ENCODE data around the gene BIN1.

The BIN1 gene

DNA sequence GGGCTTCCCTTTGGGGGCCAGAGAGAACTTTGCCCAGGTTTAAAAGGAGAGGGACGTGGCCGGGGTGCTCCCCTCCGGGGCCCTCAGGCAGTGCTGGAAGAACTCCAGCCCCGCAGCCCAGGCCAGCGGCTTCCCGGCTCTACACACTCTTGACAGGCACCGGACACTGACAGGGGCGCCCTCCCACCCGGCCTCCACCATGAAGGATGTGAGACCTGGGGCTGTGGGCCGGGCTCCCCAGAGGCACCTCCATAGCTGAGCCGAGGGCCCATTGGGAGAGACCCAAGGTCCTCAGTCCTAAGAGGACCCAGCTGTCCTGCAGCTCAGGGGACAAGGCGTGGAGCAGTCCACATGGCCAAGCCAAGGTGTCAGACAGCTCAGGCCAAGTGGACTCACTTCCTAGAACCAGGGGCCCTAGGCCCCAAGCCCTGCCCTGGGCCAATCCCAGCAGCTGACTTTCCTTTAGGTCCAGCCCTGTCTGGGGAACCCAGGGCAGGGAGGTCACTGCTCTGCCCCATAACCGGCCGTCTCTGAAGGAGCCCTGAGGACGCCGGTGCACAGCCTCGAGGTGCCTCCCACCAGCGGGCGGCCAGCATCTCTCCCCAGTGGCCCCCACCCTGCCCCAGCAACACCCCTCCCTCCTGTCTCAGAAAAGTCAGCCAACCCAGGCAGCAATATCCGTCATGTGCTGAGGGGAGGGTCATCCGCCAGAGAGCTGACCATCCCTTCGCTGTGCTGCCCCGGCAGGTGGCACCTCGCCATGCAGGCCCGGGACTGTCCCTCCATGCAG lies 51.8 kb downstream of the BIN1 start:
- DNase-seq = no peak

GRCh38 chr2:127054604-127054930 lies 52.4 kb downstream of the BIN1 start:
- no peak for DNase-seq

- peak; percentile 31 for DNase-seq
These were observed 53.0 kb downstream of the BIN1 start for GRCh38 chr2:127053731-127054603.

DNA sequence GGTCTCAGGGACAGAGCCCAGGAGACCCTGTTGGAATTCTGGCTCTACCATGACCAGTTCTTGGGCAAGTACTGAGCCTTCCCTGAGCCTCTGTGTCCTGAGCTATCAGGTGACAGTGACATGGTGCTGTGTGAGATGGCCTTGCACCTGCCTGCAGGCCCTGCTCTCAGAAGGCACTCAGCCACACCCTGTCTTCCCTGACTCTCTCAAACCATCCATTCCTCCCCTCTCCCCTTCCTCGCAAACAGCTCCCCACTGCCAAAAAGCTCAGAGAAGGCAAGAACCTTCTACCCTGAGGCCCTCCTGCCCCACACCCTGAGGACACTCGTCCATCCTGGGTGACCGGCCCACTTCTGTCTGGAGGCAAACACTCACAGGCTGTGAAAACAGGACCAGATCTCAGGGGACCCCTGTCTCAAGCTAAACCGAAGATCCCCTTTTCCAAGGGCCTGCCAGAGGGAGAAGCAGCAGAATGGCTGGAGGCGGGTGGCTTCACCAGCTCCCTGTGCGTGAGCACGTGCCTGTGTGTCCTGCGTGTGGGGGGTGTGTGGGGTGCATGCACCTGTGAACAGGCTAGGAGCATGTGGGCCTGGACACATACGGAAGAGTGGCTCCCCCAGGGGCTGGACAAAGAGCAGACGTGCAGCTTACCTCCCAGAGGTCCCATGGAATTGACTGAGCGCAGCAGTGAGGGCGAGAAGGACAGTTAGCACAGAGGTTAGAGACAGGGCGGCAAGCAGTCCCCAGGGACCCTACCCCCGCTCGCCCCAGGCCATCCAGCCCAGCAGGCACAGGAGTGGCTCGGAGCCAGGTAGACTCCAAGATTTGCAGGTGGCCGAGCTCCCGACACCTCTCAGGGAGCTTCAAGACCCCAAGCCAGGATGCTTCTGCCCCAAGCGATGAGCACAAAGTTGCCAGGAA lies 53.9 kb downstream of the BIN1 start:
- DNase-seq = no peak

DNA sequence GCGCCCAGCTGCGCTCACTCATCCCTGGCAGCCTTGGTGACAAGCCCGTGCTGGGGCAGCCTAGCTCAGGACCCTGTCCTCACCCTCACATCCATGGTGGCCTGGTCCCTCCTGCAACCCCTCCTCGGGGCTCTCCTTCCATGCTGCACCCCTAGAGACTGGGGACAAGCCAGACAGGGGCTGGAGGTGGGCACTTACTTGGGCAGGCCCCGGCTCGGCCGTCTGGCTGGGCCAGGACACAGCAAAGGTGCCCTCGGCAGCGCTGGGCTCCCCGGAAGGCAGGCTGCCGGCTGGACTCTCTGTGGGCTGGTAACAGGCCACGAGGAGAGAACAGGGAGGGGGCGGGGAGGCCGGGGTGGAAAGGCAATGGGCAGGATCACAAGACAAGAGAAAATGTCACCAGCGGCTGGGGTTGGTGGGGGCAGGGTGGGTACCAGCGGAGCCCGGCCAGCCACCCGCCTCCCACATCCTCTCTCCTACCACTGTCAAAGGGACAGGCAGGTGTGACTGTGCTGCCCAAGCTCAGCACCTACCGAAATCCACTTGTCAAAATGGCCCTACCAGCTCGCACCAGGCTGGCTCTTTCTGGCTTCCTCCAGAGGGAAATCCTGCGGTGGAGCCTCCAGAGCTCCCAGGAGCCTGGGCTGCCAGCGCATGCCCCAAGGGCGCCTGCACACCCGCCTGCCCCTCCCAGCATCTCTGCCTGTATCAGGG lies 54.7 kb downstream of the BIN1 start:
- DNase-seq = no peak

DNA sequence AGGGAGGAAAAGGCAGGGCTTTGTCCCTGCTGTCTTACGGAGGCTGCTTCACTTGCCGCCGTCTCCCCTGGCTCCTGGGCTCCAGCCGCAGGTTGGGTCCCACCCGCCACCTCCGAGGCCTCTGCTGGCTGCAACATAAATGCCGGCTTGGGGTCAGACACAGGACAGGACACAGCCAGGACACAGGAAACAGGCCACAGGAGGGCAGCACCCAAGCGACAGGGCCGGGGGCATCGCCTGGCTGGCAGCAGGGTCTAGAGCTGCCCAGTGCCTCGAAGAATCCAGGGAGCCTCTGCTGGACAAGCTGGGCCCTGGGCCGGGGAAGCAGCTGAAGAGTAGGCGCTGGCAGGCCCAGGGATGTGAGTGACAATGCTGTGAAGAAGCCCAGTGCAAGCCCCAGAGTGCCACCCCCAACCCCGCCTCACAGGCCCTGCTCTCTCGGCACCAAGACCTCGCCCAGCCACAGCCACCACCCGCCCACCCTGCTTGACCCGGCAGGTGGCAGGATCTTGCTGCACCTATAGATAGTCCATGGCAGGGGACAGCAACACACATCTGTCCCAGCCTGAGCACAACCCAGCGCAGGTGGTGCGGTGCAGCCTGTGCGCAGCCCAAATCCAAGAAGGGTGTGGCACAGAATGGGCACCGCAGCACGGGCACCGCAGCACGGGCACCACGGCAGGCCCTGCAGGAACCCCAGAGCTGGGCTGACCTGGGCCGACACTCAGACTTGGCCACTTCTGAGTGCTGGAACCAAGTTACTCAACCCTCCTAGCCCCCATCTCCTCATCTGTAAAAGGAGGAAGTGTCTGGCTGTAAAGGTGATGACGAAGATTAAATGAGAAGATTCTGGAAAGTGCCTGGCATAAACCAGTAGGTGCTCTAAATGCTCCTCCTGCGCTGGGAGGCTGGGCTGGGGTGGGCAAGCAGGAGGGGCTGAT lies 55.6 kb downstream of the BIN1 start:
- no peak for DNase-seq

DNA sequence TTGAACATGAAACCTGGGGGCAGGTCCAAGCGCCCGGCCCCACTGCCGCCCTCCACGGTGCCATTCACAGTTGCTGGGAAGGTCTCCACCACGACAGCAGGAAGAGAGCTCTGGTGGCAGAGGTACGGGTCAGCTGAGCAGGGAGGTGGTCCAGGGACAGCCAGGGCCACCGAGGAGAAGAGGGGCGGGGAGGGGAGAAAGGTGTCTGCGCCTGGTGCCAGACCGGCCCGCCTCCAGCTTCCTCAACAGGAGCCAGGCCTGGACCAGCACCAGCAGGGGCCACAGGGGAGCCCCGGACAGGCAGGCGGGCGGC lies 56.2 kb downstream of the BIN1 start:
- DNase-seq = no peak

DNA sequence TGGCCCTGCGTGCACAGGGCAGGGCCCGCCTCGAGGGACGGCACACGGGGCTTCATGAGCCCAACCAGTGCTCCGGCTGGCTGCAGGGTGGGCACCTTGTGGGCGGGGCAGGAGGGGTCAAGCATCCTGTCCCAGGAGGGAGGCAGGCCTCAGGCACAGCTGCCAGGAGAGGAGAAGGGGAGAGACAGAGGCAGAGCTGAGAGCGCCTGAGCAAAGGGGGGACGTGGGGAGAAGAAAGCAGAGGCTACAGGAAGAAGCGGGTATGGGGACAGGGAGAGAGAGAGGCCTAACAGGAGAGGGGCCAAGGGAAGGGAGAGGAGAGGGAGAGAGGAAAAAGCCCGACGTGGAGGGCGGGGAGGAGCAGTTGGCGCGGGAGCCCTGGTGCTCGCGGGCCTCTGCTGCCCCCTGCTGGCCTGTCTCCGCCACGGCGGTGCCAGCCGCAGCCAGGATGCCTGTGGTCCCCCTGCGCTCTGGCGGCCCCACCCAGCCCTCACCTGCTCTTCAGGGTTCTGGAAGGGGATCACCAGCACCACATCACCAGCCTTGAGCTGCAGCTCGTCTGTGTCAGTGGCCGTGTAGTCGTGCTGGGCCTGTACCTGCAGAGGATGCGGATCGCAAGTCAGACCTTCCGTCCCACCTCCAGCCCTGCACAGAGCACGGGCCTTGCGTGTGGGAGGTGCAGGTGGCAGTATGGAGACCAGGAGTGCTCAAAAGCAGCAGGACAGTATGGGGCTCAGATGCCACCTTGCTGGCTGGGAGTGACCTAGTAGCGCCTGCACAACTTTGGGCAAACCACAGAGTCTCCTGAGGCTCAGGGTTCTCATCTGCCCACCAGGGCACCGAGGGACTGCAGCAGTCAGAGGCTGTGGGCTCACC lies 56.8 kb downstream of the BIN1 start:
- DNase-seq = peak; percentile 72

DNA sequence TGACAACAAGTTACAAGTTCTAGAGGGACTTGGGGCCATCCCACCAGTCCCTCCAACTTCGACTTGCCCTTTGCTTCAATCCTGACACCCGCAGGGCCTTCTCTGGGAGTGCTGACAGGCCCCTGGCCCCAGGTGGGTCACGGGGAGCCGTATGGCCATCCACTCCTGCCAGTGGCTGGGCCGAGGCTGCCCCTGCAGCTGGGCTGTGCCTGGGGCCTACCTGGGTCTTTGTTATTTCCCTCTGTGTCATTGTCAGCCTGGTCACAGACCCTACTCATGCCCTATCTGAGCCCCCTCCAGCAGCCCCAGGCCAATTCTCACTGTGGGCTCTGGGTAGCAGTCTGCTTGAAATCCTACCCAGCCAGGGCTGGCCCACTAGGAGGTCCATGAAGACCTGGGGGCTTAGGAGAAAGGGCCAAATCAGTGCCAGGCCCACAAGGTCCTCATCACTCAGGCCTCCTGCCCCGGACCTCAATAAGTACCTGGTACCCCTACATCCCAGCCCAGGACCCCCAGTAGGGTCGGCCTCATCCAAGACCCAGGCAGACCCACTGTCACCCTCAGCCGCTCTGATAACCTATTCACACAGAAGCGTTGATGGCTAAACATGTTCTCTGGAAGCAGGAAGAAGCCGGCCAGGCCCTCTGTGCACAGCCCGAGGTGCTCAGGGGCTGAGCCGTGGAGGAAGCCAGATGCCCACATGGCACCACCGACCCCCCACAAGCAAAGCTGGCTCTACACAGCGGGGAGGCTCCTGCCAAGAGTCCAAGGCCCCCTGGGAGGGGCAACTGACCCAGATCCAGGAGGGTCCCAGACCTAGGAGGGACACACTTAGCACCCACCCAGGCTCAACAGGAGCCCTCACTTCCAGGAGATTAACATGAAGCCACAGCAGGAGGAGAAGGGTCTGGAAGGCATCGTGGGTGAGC lies 57.7 kb downstream of the BIN1 start:
- no peak for DNase-seq

GRCh38 chr2:127048618-127048935 lies 58.4 kb downstream of the BIN1 start:
- DNase-seq = no peak

DNA sequence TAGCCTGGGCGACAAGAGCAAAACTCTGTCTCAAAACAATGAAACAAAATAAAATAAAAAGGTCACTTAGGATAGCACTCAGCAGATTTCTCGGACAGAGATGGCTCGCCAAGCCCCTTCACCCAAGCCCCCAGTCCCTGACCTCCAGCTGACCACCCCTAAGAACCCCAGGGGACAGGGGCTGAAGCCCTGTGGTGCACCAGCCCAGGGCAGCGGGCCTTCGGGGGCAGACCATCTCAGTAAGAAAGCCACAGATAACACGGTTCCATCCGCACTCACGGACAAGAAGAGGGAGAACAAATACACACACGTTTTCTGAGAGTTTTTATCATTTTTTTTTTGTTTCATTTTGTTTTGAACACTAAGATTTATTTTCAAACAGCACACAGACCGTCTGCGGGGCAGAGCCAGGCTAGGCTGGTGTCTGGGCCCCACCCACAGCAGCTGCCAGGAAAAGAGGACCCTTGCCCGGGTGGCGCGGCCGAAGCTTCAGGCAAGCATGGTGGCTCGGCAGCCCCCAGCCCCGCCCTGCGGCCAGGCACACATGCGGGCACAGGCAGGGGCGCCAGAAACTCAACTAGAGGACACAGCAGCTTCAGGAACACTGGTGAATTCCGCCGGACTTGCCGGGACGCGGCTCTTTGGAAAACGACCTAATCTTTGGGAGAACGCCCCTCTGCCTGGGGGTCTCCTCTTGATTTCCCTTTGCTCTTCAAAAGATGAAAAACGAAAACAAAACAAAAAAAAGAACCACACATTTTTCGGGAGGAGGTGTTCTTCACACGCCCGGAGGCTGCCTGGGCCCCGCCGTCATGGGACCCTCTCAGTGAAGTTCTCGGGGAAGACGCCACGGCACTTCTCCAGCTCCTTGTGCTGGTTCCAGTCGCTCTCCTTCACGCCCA lies 59.0 kb downstream of the BIN1 start:
- no peak for DNase-seq

DNA sequence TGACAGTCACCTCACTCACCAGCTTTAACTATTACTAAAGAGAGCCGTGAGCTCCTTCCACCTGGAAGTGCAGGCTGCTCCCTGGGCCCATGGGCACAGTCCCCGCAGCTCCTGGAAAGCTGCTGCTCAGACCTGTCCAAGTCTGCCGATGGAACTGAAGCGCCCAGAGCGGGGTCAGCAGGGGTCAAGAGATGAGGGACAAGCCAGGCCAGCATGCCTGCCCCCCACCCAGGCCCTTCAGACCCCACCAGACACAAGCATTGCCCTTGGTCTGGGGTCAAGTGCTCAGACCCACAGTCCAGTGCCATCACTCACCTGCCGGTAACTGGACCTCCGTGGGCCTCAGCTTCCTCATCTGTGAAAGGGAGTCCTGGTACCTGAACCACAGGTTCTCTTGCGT lies 59.9 kb downstream of the BIN1 start:
- no peak for DNase-seq

GRCh38 chr2:127046579-127046978 lies 60.4 kb downstream of the BIN1 start:
- no peak for DNase-seq

DNA sequence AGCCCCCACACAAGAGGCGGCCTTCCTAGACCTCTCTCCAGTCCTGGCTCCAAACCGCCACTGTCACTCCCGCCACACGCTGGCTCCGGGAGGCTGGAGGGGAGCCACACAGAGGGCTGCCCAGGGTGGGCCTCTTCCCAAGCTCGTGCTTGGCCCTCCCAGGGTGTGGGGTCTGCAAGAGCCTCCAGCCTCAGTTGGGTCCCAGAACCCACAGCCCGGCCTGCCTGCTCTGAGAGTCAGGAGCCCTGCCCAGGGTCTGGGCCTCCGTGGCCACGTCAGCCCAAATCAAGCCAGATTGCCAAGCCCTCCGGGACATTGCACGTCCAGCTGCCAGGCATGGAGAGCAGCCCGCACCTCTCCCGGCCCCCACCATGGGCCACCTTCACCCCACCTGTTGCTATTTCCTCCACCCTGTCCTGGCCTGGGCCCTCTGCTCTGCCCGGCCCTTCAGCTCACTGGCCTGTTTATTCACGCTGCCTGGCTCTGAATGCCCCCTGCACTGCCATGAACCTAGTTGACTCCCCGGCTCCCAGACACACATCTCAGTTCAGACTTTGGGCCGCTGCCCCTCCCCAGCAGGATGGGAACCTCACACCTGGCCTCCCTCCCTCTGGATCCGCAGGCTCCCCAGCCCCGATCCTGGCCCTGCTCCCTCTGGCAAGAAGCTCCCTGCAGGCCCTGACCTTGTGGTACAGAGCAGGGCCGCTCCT lies 61.0 kb downstream of the BIN1 start:
- no peak for DNase-seq

GRCh38 chr2:127044977-127045661 lies 61.8 kb downstream of the BIN1 start:
- no peak for DNase-seq

- no peak for DNase-seq
These were observed 62.7 kb downstream of the BIN1 start for GRCh38 chr2:127044165-127044718.
